Measurements from ENCODE around the gene BBS9.
A peak's percentile ranks its signal among the peaks of the same experiment; 100 is the strongest.

Gene BBS9

GRCh38 chr7:33108554-33109004 is 20.8 kb upstream of the BBS9 start:
- Mint-ChIP-seq H3K27me3 (peaks cover 13% of the 10 kb centered on the region), H3K4me1 (ENCODE audit: low read depth) (peaks cover 55% of the 10 kb centered on the region), H3K27ac (peak overlapping the region; percentile 87), H3K4me3 (peak overlapping the region; percentile 94), H3K9me3 (no peaks in the 10 kb centered on the region), H3K36me3 (ENCODE audit: low read depth) (peaks cover 6% of the 10 kb centered on the region)

GRCh38 chr7:33109005-33109757 is 20.2 kb upstream of the BBS9 start, which contains the start of gene RP9:
TSS of gene RP9 (minus strand) at chr7:33109404. CDS start at chr7:33109372, 32 bp downstream.
- Mint-ChIP-seq H3K36me3 (ENCODE audit: low read depth) (peaks cover under 1% of the 10 kb centered on the region), H3K4me1 (ENCODE audit: low read depth) (peaks cover 50% of the 10 kb centered on the region), H3K4me3 (peak within 1 kb of the TSS; percentile 94), H3K27ac (peak within 1 kb of the TSS; percentile 87), H3K27me3 (peaks cover 13% of the 10 kb centered on the region), H3K9me3 (no peaks in the 10 kb centered on the region)

- Mint-ChIP-seq H3K27ac (no peak overlapping the region), H3K4me3 (peak overlapping the region; percentile 76), H3K4me1 (ENCODE audit: low read depth) (peaks cover 48% of the 10 kb centered on the region), H3K36me3 (ENCODE audit: low read depth) (no peaks in the 10 kb centered on the region), H3K9me3 (no peaks in the 10 kb centered on the region), H3K27me3 (peaks cover 13% of the 10 kb centered on the region)
These were observed 19.6 kb upstream of the BBS9 start for GRCh38 chr7:33109758-33110238.

GRCh38 chr7:33111614-33112013 is 17.8 kb upstream of the BBS9 start:
- Mint-ChIP-seq H3K4me1 (ENCODE audit: low read depth) (peaks cover 30% of the 10 kb centered on the region), H3K9me3 (no peaks in the 10 kb centered on the region), H3K27me3 (peaks cover 17% of the 10 kb centered on the region), H3K27ac (no peak overlapping the region), H3K36me3 (ENCODE audit: low read depth) (no peaks in the 10 kb centered on the region), H3K4me3 (no peak overlapping the region)

- H3K4me1 Mint-ChIP-seq (ENCODE audit: low read depth) = peaks cover 4% of the 10 kb centered on the region
- no peak overlapping the region for H3K4me3 Mint-ChIP-seq
- peaks cover 4% of the 10 kb centered on the region for H3K36me3 Mint-ChIP-seq (ENCODE audit: low read depth)
- H3K27ac Mint-ChIP-seq = no peak overlapping the region
- H3K9me3 Mint-ChIP-seq = peaks cover 7% of the 10 kb centered on the region
- H3K27me3 Mint-ChIP-seq = peaks cover 34% of the 10 kb centered on the region
These were observed 14.4 kb upstream of the BBS9 start for GRCh38 chr7:33114976-33115375.

- Mint-ChIP-seq H3K9me3 (peaks cover 7% of the 10 kb centered on the region), H3K4me3 (no peak overlapping the region), H3K4me1 (ENCODE audit: low read depth) (no peaks in the 10 kb centered on the region), H3K36me3 (ENCODE audit: low read depth) (peaks cover 4% of the 10 kb centered on the region), H3K27ac (no peak overlapping the region), H3K27me3 (peaks cover 35% of the 10 kb centered on the region)
These were observed 11.0 kb upstream of the BBS9 start for GRCh38 chr7:33118383-33118782.

- Mint-ChIP-seq H3K9me3 (no peaks in the 10 kb centered on the region), H3K27me3 (peaks cover 3% of the 10 kb centered on the region), H3K4me1 (ENCODE audit: low read depth) (peaks cover 13% of the 10 kb centered on the region), H3K36me3 (ENCODE audit: low read depth) (no peaks in the 10 kb centered on the region), H3K4me3 (no peak overlapping the region), H3K27ac (no peak overlapping the region)
These were observed 2.3 kb upstream of the BBS9 start for GRCh38 chr7:33127085-33127484.

GRCh38 chr7:33128631-33128989 is 754 bp upstream of the BBS9 start:
- no peaks in the 10 kb centered on the region for H3K27me3 Mint-ChIP-seq
- H3K9me3 Mint-ChIP-seq = no peaks in the 10 kb centered on the region
- H3K36me3 Mint-ChIP-seq (ENCODE audit: low read depth) = peaks cover 4% of the 10 kb centered on the region
- peak overlapping the region; percentile 91 for H3K4me3 Mint-ChIP-seq
- peak overlapping the region; percentile 82 for H3K27ac Mint-ChIP-seq
- peaks cover 13% of the 10 kb centered on the region for H3K4me1 Mint-ChIP-seq (ENCODE audit: low read depth)

- no peaks in the 10 kb centered on the region for H3K27me3 Mint-ChIP-seq
- peak overlapping the region; percentile 82 for H3K27ac Mint-ChIP-seq
- H3K4me3 Mint-ChIP-seq = peak overlapping the region; percentile 91
- no peaks in the 10 kb centered on the region for H3K9me3 Mint-ChIP-seq
- peaks cover 13% of the 10 kb centered on the region for H3K4me1 Mint-ChIP-seq (ENCODE audit: low read depth)
- peaks cover 4% of the 10 kb centered on the region for H3K36me3 Mint-ChIP-seq (ENCODE audit: low read depth)
These were observed 416 bp downstream of the BBS9 start for GRCh38 chr7:33129806-33130153.

- Mint-ChIP-seq H3K9me3 (peaks cover under 1% of the 10 kb centered on the region), H3K4me1 (ENCODE audit: low read depth) (peaks cover 13% of the 10 kb centered on the region), H3K27ac (peak overlapping the region; percentile 82), H3K36me3 (ENCODE audit: low read depth) (peaks cover 4% of the 10 kb centered on the region), H3K4me3 (peak overlapping the region; percentile 91), H3K27me3 (no peaks in the 10 kb centered on the region)
These were observed 820 bp downstream of the BBS9 start for GRCh38 chr7:33130184-33130583.

- H3K27me3 Mint-ChIP-seq = no peaks in the 10 kb centered on the region
- no peak overlapping the region for H3K4me3 Mint-ChIP-seq
- peaks cover 8% of the 10 kb centered on the region for H3K9me3 Mint-ChIP-seq
- H3K4me1 Mint-ChIP-seq (ENCODE audit: low read depth) = no peaks in the 10 kb centered on the region
- H3K27ac Mint-ChIP-seq = no peak overlapping the region
- peaks cover 12% of the 10 kb centered on the region for H3K36me3 Mint-ChIP-seq (ENCODE audit: low read depth)
These were observed 7.7 kb downstream of the BBS9 start for GRCh38 chr7:33137103-33137502.

GRCh38 chr7:33142585-33142984 is 13.2 kb downstream of the BBS9 start:
- no peak overlapping the region for H3K4me3 Mint-ChIP-seq

GRCh38 chr7:33143996-33144718 is 14.8 kb downstream of the BBS9 start:
- peaks cover 4% of the 10 kb centered on the region for H3K36me3 Mint-ChIP-seq (ENCODE audit: low read depth)
- no peak overlapping the region for H3K4me3 Mint-ChIP-seq
- H3K9me3 Mint-ChIP-seq = peaks cover 4% of the 10 kb centered on the region
- peaks cover 4% of the 10 kb centered on the region for H3K4me1 Mint-ChIP-seq (ENCODE audit: low read depth)
- H3K27ac Mint-ChIP-seq = no peak overlapping the region
- H3K27me3 Mint-ChIP-seq = no peaks in the 10 kb centered on the region

More at GRCh38 chr7:33142585-33142984, 13.2 kb downstream of the BBS9 start:
- Mint-ChIP-seq H3K36me3 (ENCODE audit: low read depth) (peaks cover 4% of the 10 kb centered on the region), H3K27ac (no peak overlapping the region), H3K27me3 (no peaks in the 10 kb centered on the region), H3K4me1 (ENCODE audit: low read depth) (peaks cover 4% of the 10 kb centered on the region), H3K9me3 (peaks cover 4% of the 10 kb centered on the region)

GRCh38 chr7:33145156-33145555 is 15.8 kb downstream of the BBS9 start:
- peaks cover 4% of the 10 kb centered on the region for H3K36me3 Mint-ChIP-seq (ENCODE audit: low read depth)
- H3K4me3 Mint-ChIP-seq = no peak overlapping the region
- no peaks in the 10 kb centered on the region for H3K27me3 Mint-ChIP-seq
- peaks cover 4% of the 10 kb centered on the region for H3K4me1 Mint-ChIP-seq (ENCODE audit: low read depth)
- H3K9me3 Mint-ChIP-seq = peaks cover 4% of the 10 kb centered on the region
- no peak overlapping the region for H3K27ac Mint-ChIP-seq

GRCh38 chr7:33152087-33152486 is 22.7 kb downstream of the BBS9 start:
- peaks cover 8% of the 10 kb centered on the region for H3K36me3 Mint-ChIP-seq (ENCODE audit: low read depth)
- H3K4me3 Mint-ChIP-seq = no peak overlapping the region
- no peaks in the 10 kb centered on the region for H3K4me1 Mint-ChIP-seq (ENCODE audit: low read depth)
- H3K9me3 Mint-ChIP-seq = no peaks in the 10 kb centered on the region
- H3K27ac Mint-ChIP-seq = no peak overlapping the region
- no peaks in the 10 kb centered on the region for H3K27me3 Mint-ChIP-seq
